Astrocyte of the spinal cord (primary cell): ENCODE measurements around the gene BCL2L15.

Source experiments
- DNase-seq: peaks from one replicate; pipeline ENCODE4 v3.0.0; 2011; ENCODE audit warnings: low read depth, low spot score
- H3K4me3 ChIP-seq: 2 replicates; pipeline ENCODE4 v1.5.1; 2011; ENCODE audit warnings: low read depth, mild to moderate bottlenecking, low read length, moderate library complexity
- CTCF ChIP-seq: IDR thresholded peaks from 2 replicates; pipeline ENCODE4 v1.5.1; 2012; ENCODE audit warnings: low read depth, mild to moderate bottlenecking, low read length, inconsistent platforms
- in situ Hi-C: cut with HindIII; loops from 2 replicates; pipeline ENCODE4 v1.10.0; 2017; ENCODE audit warnings: low sequenced_read_pairs

BCL2L15 gene

GRCh38 chr1:113887402-113888175, at the start of gene BCL2L15:
Gene BCL2L15, minus strand, starts transcription at chr1:113887581. Its CDS starts 206 bp downstream, at chr1:113887375.
- DNase-seq: no peak
- TF ChIP-seq CTCF: no peak
- in situ Hi-C loops: no loop called here

GRCh38 chr1:113937146-113937545, 49.8 kb upstream of the BCL2L15 start:
- no peak overlapping the region for H3K4me3 ChIP-seq
- no peak for DNase-seq
- in situ Hi-C loops: no loop called here
- TF ChIP-seq CTCF: no peak

More at GRCh38 chr1:113887402-113888175, at the start of gene BCL2L15:
- no peak within 1 kb of the TSS for H3K4me3 ChIP-seq

DNA sequence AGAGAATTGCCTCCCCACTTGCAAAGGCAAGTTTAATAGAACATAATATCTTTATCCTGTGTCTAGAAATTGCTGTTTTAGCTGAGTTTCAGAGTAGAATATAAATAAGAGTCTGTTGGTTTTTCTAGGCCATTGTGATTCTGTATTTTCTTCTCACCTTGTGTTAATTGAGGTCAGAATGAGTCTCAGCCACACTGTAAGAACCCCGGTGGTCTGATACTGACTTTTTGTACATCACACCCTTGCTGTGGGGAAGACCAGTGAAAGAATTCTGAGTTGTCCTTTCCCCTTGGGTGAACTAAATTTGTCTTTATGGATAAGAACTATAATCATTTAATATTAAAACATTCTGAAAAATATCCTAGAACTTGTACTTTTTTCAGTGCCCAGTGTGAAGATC, 48.6 kb upstream of the BCL2L15 start:
- DNase-seq: no peak
- in situ Hi-C loops: no loop called here
- no peak for TF ChIP-seq CTCF
- no peak overlapping the region for H3K4me3 ChIP-seq

- in situ Hi-C loops: no loop called here
- H3K4me3 ChIP-seq: no peak overlapping the region
- no peak for TF ChIP-seq CTCF
- DNase-seq: no peak
Measured at GRCh38 chr1:113935176-113935575, 47.8 kb upstream of the BCL2L15 start.

DNA sequence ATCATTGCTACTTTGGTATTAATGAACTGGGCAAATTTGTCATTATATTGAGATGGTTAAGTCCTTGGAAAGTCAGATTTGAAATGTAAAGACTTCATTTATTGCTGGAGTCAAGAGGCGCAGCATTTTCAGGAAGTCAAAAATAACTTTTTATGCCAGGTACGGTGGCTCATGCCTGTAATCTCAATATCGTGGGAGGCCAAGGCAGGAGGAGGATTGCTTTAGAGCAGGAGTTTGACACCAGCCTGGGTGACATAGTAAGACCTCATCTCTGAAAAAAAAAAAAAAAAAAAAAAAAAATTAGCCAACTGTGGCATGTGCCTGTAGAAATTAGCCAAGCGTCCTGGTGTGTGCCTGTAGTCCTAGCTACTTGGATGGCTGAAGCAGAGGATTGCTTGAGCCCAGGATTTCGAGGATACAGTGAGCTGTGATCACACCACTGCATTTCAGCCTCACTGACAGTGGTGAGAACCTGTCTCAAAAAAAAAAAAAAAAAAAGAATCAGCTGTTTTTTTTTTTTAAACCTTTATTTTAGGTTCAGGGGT, 47.2 kb upstream of the BCL2L15 start:
- in situ Hi-C loops: no loop called here
- no peak for TF ChIP-seq CTCF
- no peak overlapping the region for H3K4me3 ChIP-seq
- DNase-seq: no peak

GRCh38 chr1:113934006-113934405, 46.6 kb upstream of the BCL2L15 start:
- TF ChIP-seq CTCF: no peak
- no peak for DNase-seq
- in situ Hi-C loops: no loop called here
- H3K4me3 ChIP-seq: no peak overlapping the region
